IMR-90 (cell line): Measurements from ENCODE around the gene FMNL3. TPM values are rescaled to one million over a fixed set of nuclear protein-coding genes. Genes with fewer than 3 reads are reported as not detected.

Source experiments
- ATAC-seq: fragments of 200-7000 bp; cut with Tn5 transposase; 2 replicates; pipeline ENCODE4 v1.9.1; 2020; ENCODE audit warnings: low read depth, mild to moderate bottlenecking, moderate library complexity
- BruUV-seq: library from RNA; stranded (reverse); fragments of 400-500 nt; replicated peaks from 2 replicates; lab custom pipeline; 2021; lab: Mats Ljungman, UMichigan
- CTCF ChIA-PET: fragments of 300-600 bp; formaldehyde crosslinking; extraction: SDS; loops from one replicate; lab custom pipeline; 2021; ENCODE audit warnings: antibody characterized with exemption; lab: Yijun Ruan, JAX
- POLR2A ChIA-PET: fragments of 300-600 bp; sonication (Branson Sonifier 250); formaldehyde crosslinking; loops from one replicate; lab custom pipeline; 2022; ENCODE audit warnings: antibody characterized with exemption; ENCODE audit not compliant: unreplicated experiment; lab: Charles Lee
- DNase-seq: peaks from one replicate; pipeline ENCODE4 v3.0.0; 2013
- H2AFZ ChIP-seq: replicated peaks from 2 replicates; pipeline ENCODE3; 2013; ENCODE audit warnings: low read length, mild to moderate bottlenecking; ENCODE audit not compliant: poor library complexity
- H2AK5ac ChIP-seq: 2 replicates; pipeline ENCODE4 v1.6.1; 2013; ENCODE audit warnings: low read depth, low read length, inconsistent platforms
- H2AK9ac ChIP-seq: replicated peaks from 2 replicates; pipeline ENCODE3; 2013; ENCODE audit warnings: mild to moderate bottlenecking, low read depth, low read length, moderate library complexity; ENCODE audit not compliant: poor library complexity
- H2BK120ac ChIP-seq: 2 replicates; pipeline ENCODE4 v1.6.1; 2013; ENCODE audit warnings: low read depth, low read length, inconsistent platforms
- H2BK15ac ChIP-seq: 3 replicates; pipeline ENCODE4 v1.6.1; 2013; ENCODE audit warnings: low read depth, low read length, inconsistent platforms
- H2BK20ac ChIP-seq: 2 replicates; pipeline ENCODE4 v1.6.1; 2013; ENCODE audit warnings: low read depth, mild to moderate bottlenecking, inconsistent platforms, low read length, moderate library complexity
- H2BK5ac ChIP-seq: 2 replicates; pipeline ENCODE4 v1.6.1; 2013; ENCODE audit warnings: mild to moderate bottlenecking, low read depth, low read length, inconsistent platforms; ENCODE audit not compliant: poor library complexity, severe bottlenecking
- H3K14ac ChIP-seq: replicated peaks from 2 replicates; pipeline ENCODE4 v1.6.1; 2013; ENCODE audit warnings: low read depth, low read length, inconsistent platforms
- H3K18ac ChIP-seq: 2 replicates; pipeline ENCODE4 v1.6.1; 2013; ENCODE audit warnings: low read depth, low read length, control low read depth
- H3K23ac ChIP-seq: 2 replicates; pipeline ENCODE4 v1.6.1; 2013; ENCODE audit warnings: low read depth, low read length, inconsistent platforms
- H3K27ac ChIP-seq: 2 replicates; pipeline ENCODE4 v1.5.1; 2013; ENCODE audit warnings: mild to moderate bottlenecking, control low read depth, low read length; ENCODE audit not compliant: insufficient read depth
- H3K27me3 ChIP-seq: 2 replicates; pipeline ENCODE4 v1.6.1; 2013; ENCODE audit warnings: low read length; ENCODE audit not compliant: control insufficient read depth, insufficient read depth
- H3K36me3 ChIP-seq: 2 replicates; pipeline ENCODE4 v1.6.1; 2013; ENCODE audit warnings: low read length, mixed read lengths; ENCODE audit not compliant: control insufficient read depth, insufficient read depth
- H3K4ac ChIP-seq: 2 replicates; pipeline ENCODE4 v1.6.1; 2013; ENCODE audit warnings: low read depth, low read length, inconsistent platforms
- H3K4me1 ChIP-seq: 2 replicates; pipeline ENCODE4 v1.6.1; 2013; ENCODE audit warnings: low read length, mixed read lengths; ENCODE audit not compliant: control insufficient read depth, insufficient read depth
- H3K4me2 ChIP-seq: 2 replicates; pipeline ENCODE4 v1.6.1; 2013; ENCODE audit warnings: low read depth, mild to moderate bottlenecking, control low read depth, low read length, moderate library complexity
- H3K4me3 ChIP-seq: 2 replicates; pipeline ENCODE4 v1.5.1; 2013; ENCODE audit warnings: low read depth, mild to moderate bottlenecking, control low read depth, low read length, moderate library complexity; ENCODE audit not compliant: insufficient read depth
- H3K56ac ChIP-seq: 2 replicates; pipeline ENCODE4 v1.6.1; 2013; ENCODE audit warnings: low read length, inconsistent platforms; ENCODE audit not compliant: insufficient read depth; ENCODE audit errors: extremely low read depth
- H3K79me1 ChIP-seq, 2 experiments: 2 replicates each; pipeline ENCODE4 v1.6.1; 2013; ENCODE audit warnings: low read length in 2 of 2, inconsistent platforms in 1 of 2, low read depth in 1 of 2
- H3K9ac ChIP-seq: 2 replicates; pipeline ENCODE4 v1.6.1; 2013; ENCODE audit warnings: low read depth, low read length, control low read depth
- H3K9me1 ChIP-seq: 2 replicates; pipeline ENCODE4 v1.6.1; 2013; ENCODE audit warnings: low read length, inconsistent platforms; ENCODE audit not compliant: insufficient read depth
- H3K9me3 ChIP-seq: 2 replicates; pipeline ENCODE4 v1.6.1; 2013; ENCODE audit warnings: low read length; ENCODE audit not compliant: control insufficient read depth, insufficient read depth
- H4K20me1 ChIP-seq: 2 replicates; pipeline ENCODE4 v1.6.1; 2013; ENCODE audit warnings: low read length, inconsistent platforms; ENCODE audit not compliant: insufficient read depth
- H4K5ac ChIP-seq: 2 replicates; pipeline ENCODE4 v1.6.1; 2013; ENCODE audit warnings: mild to moderate bottlenecking, low read depth, low read length, control low read depth
- H4K8ac ChIP-seq, 2 experiments: 2 replicates each; pipeline ENCODE4 v1.6.1; 2013; ENCODE audit warnings: low read depth in 2 of 2, low read length in 2 of 2, control low read depth in 1 of 2, inconsistent platforms in 1 of 2
- H4K91ac ChIP-seq: 2 replicates; pipeline ENCODE4 v1.6.1; 2013; ENCODE audit warnings: low read depth, low read length, inconsistent platforms; ENCODE audit not compliant: insufficient read depth
- CEBPB ChIP-seq: IDR thresholded peaks from 2 replicates; pipeline ENCODE4 v1.6.1; 2012; ENCODE audit warnings: low read depth, low read length, improper control_type of control experiment
- CHD1 ChIP-seq: IDR thresholded peaks from 2 replicates; pipeline ENCODE4 v1.6.1; 2012; ENCODE audit warnings: low read depth, low read length, improper control_type of control experiment
- CTCF ChIP-seq: conservative IDR thresholded peaks from 2 replicates; pipeline ENCODE4 v1.5.1; 2012; ENCODE audit warnings: mild to moderate bottlenecking, low read depth, low read length, improper control_type of control experiment
- ELK1 ChIP-seq: fragments of 150-350 bp; IDR thresholded peaks from 2 replicates; pipeline ENCODE4 v1.6.1; 2016; ENCODE audit warnings: low read depth, mild to moderate bottlenecking, low read length, moderate library complexity, borderline replicate concordance
- FOS ChIP-seq: fragments of 150-350 bp; IDR thresholded peaks from 2 replicates; pipeline ENCODE4 v1.6.1; 2016; ENCODE audit warnings: low read depth, low read length
- MAZ ChIP-seq: IDR thresholded peaks from 2 replicates; pipeline ENCODE4 v1.6.1; 2012; ENCODE audit warnings: low read depth, mild to moderate bottlenecking, low read length, improper control_type of control experiment, moderate library complexity, borderline replicate concordance
- NFE2L2 ChIP-seq: fragments of 150-350 bp; IDR thresholded peaks from 2 replicates; pipeline ENCODE4 v1.6.1; 2016; ENCODE audit warnings: low read depth, mild to moderate bottlenecking, low read length
- POLR2A ChIP-seq: IDR thresholded peaks from 2 replicates; pipeline ENCODE4 v1.6.1; 2012; ENCODE audit warnings: mild to moderate bottlenecking, low read depth, low read length
- RAD21 ChIP-seq: IDR thresholded peaks from 2 replicates; pipeline ENCODE4 v1.6.1; 2012; ENCODE audit warnings: low read length, improper control_type of control experiment
- RCOR1 ChIP-seq: IDR thresholded peaks from 2 replicates; pipeline ENCODE4 v1.6.1; 2012; ENCODE audit warnings: mild to moderate bottlenecking, low read length, improper control_type of control experiment; ENCODE audit not compliant: insufficient replicate concordance
- RFX5 ChIP-seq: IDR thresholded peaks from 2 replicates; pipeline ENCODE4 v1.8.0; 2012; ENCODE audit warnings: low read depth, mild to moderate bottlenecking, low read length, moderate library complexity
- SMC3 ChIP-seq: fragments of 150-350 bp; IDR thresholded peaks from 2 replicates; pipeline ENCODE4 v1.6.1; 2016; ENCODE audit warnings: low read depth, mild to moderate bottlenecking, antibody characterized with exemption, low read length, moderate library complexity
- USF2 ChIP-seq: fragments of 150-350 bp; IDR thresholded peaks from 2 replicates; pipeline ENCODE4 v1.6.1; 2017; ENCODE audit warnings: mild to moderate bottlenecking, antibody characterized with exemption, low read length, low read depth
- WGBS, 2 experiments: methylation state at CpG; one replicate each; pipeline versions ENCODE4 v1.1.5 to v1.1.7; 2013; ENCODE audit warnings: missing lambda C conversion rate in 2 of 2; ENCODE audit not compliant: insufficient read length in 1 of 2; ENCODE audit errors: extremely low coverage in 2 of 2; 5-methylcytosine and 5-hydroxymethylcytosine counted together
- dilution Hi-C: fragments of 300-500 bp; cut with HindIII; formaldehyde crosslinking; loops from one replicate; pipeline ENCODE4 v1.14.3; 2018; ENCODE audit warnings: low sequenced_read_pairs; ENCODE audit not compliant: unreplicated experiment
- in situ Hi-C: fragments of 300-500 bp; cut with MboI; formaldehyde crosslinking; loops from 3 replicates; pipeline ENCODE4 v1.14.3; 2019; ENCODE audit warnings: low sequenced_read_pairs, inconsistent platforms, mixed read lengths
- intact Hi-C: fragments of 100-400 bp; cut with micrococcal nuclease; formaldehyde crosslinking; loops from 2 replicates; pipeline ENCODE4 v1.10.0; 2022
- polyA plus RNA-seq, 3 experiments: library from polyadenylated mRNA; depleted of rRNA; stranded (reverse); fragments of >200 nt; gene quantifications; 2 replicates each; pipeline ENCODE4 v1.2.3, GENCODE V29; 2012; ENCODE audit warnings: low replicate concordance in 1 of 3
- total RNA-seq: library from RNA; depleted of rRNA; stranded (reverse); fragments of >200 nt; gene quantifications from 2 replicates; pipeline ENCODE4 v1.2.3, GENCODE V29; 2012

The FMNL3 gene
- total and polyA plus RNA-seq, 2 of the 4 experiments (the other 2 are of a cell fraction), result 16.3 to 36.4 TPM

- Histone ChIP-seq H2BK5ac (no peak overlapping the region), H4K5ac (no peak overlapping the region), H3K14ac (no peak overlapping the region), H3K27ac (no peak overlapping the region), H3K9me1 (peaks cover 11% of the 10 kb centered on the region), H3K23ac (no peak overlapping the region), H2BK15ac (no peak overlapping the region), H3K4me3 (no peak overlapping the region), H3K4ac (no peak overlapping the region), H4K20me1 (peaks cover 32% of the 10 kb centered on the region), H3K27me3 (no peaks in the 10 kb centered on the region), H3K9ac (no peak overlapping the region), H3K56ac (no peak overlapping the region), H3K4me1 (peaks cover 8% of the 10 kb centered on the region), H2BK20ac (no peak overlapping the region), H2AK9ac (no peak overlapping the region), H2AK5ac (no peak overlapping the region), H4K8ac (no peak overlapping the region), H3K4me2 (no peak overlapping the region), H3K79me1 (peaks cover 39 to 80% of the 10 kb centered on the region in 2 experiments), H2BK120ac (no peak overlapping the region), H4K91ac (no peak overlapping the region), H3K9me3 (no peaks in the 10 kb centered on the region), H2AFZ (no peak overlapping the region), H3K18ac (no peak overlapping the region), H3K36me3 (no peaks in the 10 kb centered on the region)
- TF ChIP-seq MAZ, result no peak
- no peak for TF ChIP-seq POLR2A
- TF ChIP-seq USF2, result no peak
- TF ChIP-seq RAD21, result no peak
- no peak for TF ChIP-seq RFX5
- no peak for TF ChIP-seq CTCF
- no peak for TF ChIP-seq SMC3
- no peak for TF ChIP-seq RCOR1
- TF ChIP-seq CHD1, result no peak
- no peak for TF ChIP-seq FOS
- TF ChIP-seq ELK1, result no peak
- TF ChIP-seq CEBPB, result no peak
- no peak for TF ChIP-seq NFE2L2
- POLR2A ChIA-PET, result no interaction called here
- ATAC-seq, result no peak
- dilution Hi-C loops, result no loop called here
- intact Hi-C loops, result no loop called here
- no CpG with 5 or more reads among the region's 2 CpGs for WGBS, 2 experiments
- no peak for DNase-seq
- CTCF ChIA-PET, result interaction anchor here (1.0 kb wide), 1 partner anchor 8 kb away, joined by 4 read pairs; no protein-coding TSS in a partner anchor
- no TSS peak for BruUV-seq
- in situ Hi-C loops, result no loop called here
Observed at GRCh38 chr12:49687941-49688340, 19.3 kb downstream of the FMNL3 start.
